Ishikawa (cell line): ENCODE results near the gene RNF11.
A peak's percentile ranks its signal among the peaks of the same experiment; 100 is the strongest.

Experiments used
- CEBPB ChIP-seq: IDR thresholded peaks from 2 replicates; pipeline ENCODE4 v1.6.1; 2012
- EGR1 ChIP-seq: IDR thresholded peaks from 2 replicates; pipeline ENCODE4 v1.6.1; 2012
- NFIC ChIP-seq: IDR thresholded peaks from 2 replicates; pipeline ENCODE4 v1.6.1; 2012
- RAD21 ChIP-seq: IDR thresholded peaks from 2 replicates; pipeline ENCODE4 v1.6.1; 2012; ENCODE audit warnings: low read depth
- TEAD4 ChIP-seq: IDR thresholded peaks from 2 replicates; pipeline ENCODE4 v1.6.1; 2012
- TF ChIP-seq, protein P1 (sequence below): IDR thresholded peaks from 2 replicates; pipeline ENCODE4 v1.6.1; 2012; ENCODE audit warnings: low read depth, mild to moderate bottlenecking

DNA sequence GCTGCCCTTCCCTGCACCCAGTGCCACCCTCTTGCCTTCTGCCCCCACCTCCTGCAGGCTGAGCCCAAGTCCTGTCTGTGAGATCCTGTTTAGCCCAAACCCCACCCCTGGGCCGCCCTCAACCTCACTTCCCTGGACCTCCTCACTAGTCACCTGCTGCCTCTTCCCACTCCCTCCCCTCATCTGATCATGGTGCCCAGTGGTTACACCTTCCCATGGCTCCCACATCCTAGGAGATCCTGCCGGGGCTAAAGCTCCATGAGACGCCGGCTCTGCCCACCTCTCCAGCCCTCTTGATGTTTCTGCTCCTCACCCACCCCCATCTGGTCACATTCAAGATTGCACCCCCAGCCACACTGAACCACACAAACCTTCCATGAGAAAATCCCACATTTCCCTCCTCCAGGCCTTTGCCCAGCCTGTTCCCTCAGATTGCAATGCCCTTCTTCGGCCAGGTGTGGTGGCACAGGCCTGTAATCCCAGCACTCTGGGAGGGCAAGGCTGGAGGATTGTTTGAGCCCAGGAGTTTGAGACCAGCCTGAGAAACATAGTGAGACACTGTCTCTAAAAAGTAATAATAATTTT, 77.3 kb downstream of the RNF11 start:
- TF ChIP-seq NFIC = no peak
- TF ChIP-seq RAD21 = peak; percentile 48
- TF ChIP-seq CEBPB = no peak
- TF ChIP-seq, protein P1, sequence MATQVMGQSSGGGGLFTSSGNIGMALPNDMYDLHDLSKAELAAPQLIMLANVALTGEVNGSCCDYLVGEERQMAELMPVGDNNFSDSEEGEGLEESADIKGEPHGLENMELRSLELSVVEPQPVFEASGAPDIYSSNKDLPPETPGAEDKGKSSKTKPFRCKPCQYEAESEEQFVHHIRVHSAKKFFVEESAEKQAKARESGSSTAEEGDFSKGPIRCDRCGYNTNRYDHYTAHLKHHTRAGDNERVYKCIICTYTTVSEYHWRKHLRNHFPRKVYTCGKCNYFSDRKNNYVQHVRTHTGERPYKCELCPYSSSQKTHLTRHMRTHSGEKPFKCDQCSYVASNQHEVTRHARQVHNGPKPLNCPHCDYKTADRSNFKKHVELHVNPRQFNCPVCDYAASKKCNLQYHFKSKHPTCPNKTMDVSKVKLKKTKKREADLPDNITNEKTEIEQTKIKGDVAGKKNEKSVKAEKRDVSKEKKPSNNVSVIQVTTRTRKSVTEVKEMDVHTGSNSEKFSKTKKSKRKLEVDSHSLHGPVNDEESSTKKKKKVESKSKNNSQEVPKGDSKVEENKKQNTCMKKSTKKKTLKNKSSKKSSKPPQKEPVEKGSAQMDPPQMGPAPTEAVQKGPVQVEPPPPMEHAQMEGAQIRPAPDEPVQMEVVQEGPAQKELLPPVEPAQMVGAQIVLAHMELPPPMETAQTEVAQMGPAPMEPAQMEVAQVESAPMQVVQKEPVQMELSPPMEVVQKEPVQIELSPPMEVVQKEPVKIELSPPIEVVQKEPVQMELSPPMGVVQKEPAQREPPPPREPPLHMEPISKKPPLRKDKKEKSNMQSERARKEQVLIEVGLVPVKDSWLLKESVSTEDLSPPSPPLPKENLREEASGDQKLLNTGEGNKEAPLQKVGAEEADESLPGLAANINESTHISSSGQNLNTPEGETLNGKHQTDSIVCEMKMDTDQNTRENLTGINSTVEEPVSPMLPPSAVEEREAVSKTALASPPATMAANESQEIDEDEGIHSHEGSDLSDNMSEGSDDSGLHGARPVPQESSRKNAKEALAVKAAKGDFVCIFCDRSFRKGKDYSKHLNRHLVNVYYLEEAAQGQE = no peak
- TF ChIP-seq TEAD4 = no peak
- TF ChIP-seq EGR1 = no peak
